ENCODE measurements around the gene MTG2. TPM values are rescaled to one million over a fixed set of nuclear protein-coding genes. Genes with fewer than 3 reads are reported as not detected.

The MTG2 gene
- polyA plus RNA-seq, 1 of the 3 experiments (the other 2 are of a cell fraction), result 42.9 TPM

DNA sequence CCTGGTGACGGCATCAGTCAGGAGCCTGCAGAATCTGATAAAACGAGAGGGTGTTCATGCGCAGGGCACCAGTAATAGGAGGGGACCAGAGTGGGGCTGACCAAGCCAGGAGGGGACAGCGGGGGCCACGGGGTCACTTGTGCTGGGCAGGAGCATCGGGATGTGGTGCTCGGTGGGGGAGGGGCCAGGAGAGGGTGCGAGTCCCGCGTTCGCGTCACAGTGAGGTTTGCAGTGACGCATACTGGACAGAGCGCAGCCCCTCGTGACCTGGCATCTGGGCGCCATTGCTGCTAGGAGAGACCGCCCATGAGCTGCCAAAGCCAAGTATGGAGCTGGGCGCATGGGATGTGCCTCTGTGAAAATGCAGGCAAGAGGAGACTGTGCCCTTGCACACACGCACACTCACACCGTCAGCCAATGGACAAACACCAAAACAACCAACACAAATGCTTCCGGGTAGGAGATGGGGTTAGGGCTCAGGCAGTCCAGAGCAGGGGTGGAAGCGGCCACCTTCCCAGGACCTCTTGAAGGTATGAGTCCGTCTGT lies 13.9 kb upstream of the MTG2 start:
- H3K79me2 ChIP-seq (ENCODE audit: insufficient read depth), result no peaks in the 10 kb centered on the region
- no peaks in the 10 kb centered on the region for H3K27me3 ChIP-seq (ENCODE audit: insufficient read depth)
- H3K9me2 ChIP-seq, result no peaks in the 10 kb centered on the region
- H3K27ac ChIP-seq (ENCODE audit: low read depth in 2 of 2, low read length in 1 of 2), result no peak overlapping the region
- no peaks in the 10 kb centered on the region for H3K4me1 ChIP-seq (ENCODE audit: control insufficient read depth in 1 of 2, insufficient read depth in 2 of 2, low read depth in 1 of 2, low read length in 1 of 2)
- H3K4me2 ChIP-seq, result no peak overlapping the region
- ChIA-PET CTCF (interaction anchor here (0.8 to 1.6 kb wide), 3 partner anchors 13 to 158 kb away, joined by 3 to 4 read pairs (median 3); no protein-coding TSS in a partner anchor), POLR2A (no interaction called here)
- H3K36me3 ChIP-seq (replicated peaks in 1 of 2; ENCODE audit: control insufficient read depth in 1 of 2, insufficient read depth in 2 of 2, low read length in 1 of 2), result peaks cover 3 to 31% of the 10 kb centered on the region in 2 experiments
- H3K4me3 ChIP-seq (ENCODE audit: low read depth in 2 of 2, low read length in 1 of 2), result no peak overlapping the region
- no peak overlapping the region for H3K9ac ChIP-seq
- no peak for TF ChIP-seq SIN3A (IDR thresholded peaks at IDR 0.05; ENCODE audit: borderline replicate concordance, low read depth, low read length)
- TF ChIP-seq FOSL2 (IDR thresholded peaks at IDR 0.05; ENCODE audit: borderline replicate concordance, low read depth), result no peak
- TF ChIP-seq, protein P1, sequence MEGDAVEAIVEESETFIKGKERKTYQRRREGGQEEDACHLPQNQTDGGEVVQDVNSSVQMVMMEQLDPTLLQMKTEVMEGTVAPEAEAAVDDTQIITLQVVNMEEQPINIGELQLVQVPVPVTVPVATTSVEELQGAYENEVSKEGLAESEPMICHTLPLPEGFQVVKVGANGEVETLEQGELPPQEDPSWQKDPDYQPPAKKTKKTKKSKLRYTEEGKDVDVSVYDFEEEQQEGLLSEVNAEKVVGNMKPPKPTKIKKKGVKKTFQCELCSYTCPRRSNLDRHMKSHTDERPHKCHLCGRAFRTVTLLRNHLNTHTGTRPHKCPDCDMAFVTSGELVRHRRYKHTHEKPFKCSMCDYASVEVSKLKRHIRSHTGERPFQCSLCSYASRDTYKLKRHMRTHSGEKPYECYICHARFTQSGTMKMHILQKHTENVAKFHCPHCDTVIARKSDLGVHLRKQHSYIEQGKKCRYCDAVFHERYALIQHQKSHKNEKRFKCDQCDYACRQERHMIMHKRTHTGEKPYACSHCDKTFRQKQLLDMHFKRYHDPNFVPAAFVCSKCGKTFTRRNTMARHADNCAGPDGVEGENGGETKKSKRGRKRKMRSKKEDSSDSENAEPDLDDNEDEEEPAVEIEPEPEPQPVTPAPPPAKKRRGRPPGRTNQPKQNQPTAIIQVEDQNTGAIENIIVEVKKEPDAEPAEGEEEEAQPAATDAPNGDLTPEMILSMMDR (IDR thresholded peaks at IDR 0.05), result no peak
- TF ChIP-seq POLR2AphosphoS5 (IDR thresholded peaks at IDR 0.05; ENCODE audit: low read depth, low read length), result no peak
- no peaks in the 10 kb centered on the region for H3F3A ChIP-seq (replicated peaks; ENCODE audit: insufficient read depth)
- 96% methylated on average over 23 of the region's 23 CpGs for WGBS (ENCODE audit: low lambda C conversion rate)
- no peaks in the 10 kb centered on the region for H4K20me1 ChIP-seq (ENCODE audit: insufficient read depth)
- H3K9me3 ChIP-seq, result no peaks in the 10 kb centered on the region
- H2AFZ ChIP-seq (ENCODE audit: low read depth), result no peak overlapping the region
- no peak for DNase-seq

DNA sequence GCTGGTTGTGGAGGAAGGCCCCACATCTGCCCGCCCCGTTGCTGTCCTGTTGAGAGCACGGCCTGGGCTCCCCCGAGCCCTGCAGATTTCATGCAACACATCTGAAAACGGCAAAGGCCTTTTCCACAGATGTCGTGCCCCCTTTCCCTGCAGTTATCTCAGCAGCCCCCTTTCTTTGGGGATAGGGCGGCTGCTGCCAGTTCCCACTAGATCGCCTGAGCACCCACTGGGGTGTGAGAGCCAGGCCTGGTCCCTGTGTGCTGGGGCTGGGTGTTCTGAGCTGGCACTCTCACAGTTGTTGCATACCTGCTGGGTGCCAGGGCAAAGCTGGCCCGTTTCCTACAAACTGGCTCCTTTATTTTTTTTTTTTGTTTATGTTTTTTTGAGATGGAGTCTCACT lies 12.3 kb upstream of the MTG2 start:
- ChIA-PET POLR2A (no interaction called here), CTCF (interaction anchor here (1.4 kb wide), 1 partner anchor 14 kb away, joined by 3 read pairs; no protein-coding TSS in a partner anchor)
- TF ChIP-seq RAD21 (IDR thresholded peaks at IDR 0.05; ENCODE audit: low read length) (no peak), RCOR1 (IDR thresholded peaks at IDR 0.05; ENCODE audit: low read length) (no peak), RXRA (IDR thresholded peaks at IDR 0.05; ENCODE audit: borderline replicate concordance, low read depth) (no peak), YY1 (IDR thresholded peaks at IDR 0.05; ENCODE audit: low read depth) (no peak), TAF1 (IDR thresholded peaks at IDR 0.05; ENCODE audit: borderline replicate concordance, low read depth, low read length) (no peak), JUND (IDR thresholded peaks at IDR 0.05) (no peak), FOXJ3 (CRISPR knock-in tag; IDR thresholded peaks at IDR 0.05) (no peak), EP300 (IDR thresholded peaks at IDR 0.05; ENCODE audit: borderline replicate concordance in 1 of 2, low read depth in 1 of 2, low read length in 1 of 2) (no peak)
- TF ChIP-seq, protein P2, sequence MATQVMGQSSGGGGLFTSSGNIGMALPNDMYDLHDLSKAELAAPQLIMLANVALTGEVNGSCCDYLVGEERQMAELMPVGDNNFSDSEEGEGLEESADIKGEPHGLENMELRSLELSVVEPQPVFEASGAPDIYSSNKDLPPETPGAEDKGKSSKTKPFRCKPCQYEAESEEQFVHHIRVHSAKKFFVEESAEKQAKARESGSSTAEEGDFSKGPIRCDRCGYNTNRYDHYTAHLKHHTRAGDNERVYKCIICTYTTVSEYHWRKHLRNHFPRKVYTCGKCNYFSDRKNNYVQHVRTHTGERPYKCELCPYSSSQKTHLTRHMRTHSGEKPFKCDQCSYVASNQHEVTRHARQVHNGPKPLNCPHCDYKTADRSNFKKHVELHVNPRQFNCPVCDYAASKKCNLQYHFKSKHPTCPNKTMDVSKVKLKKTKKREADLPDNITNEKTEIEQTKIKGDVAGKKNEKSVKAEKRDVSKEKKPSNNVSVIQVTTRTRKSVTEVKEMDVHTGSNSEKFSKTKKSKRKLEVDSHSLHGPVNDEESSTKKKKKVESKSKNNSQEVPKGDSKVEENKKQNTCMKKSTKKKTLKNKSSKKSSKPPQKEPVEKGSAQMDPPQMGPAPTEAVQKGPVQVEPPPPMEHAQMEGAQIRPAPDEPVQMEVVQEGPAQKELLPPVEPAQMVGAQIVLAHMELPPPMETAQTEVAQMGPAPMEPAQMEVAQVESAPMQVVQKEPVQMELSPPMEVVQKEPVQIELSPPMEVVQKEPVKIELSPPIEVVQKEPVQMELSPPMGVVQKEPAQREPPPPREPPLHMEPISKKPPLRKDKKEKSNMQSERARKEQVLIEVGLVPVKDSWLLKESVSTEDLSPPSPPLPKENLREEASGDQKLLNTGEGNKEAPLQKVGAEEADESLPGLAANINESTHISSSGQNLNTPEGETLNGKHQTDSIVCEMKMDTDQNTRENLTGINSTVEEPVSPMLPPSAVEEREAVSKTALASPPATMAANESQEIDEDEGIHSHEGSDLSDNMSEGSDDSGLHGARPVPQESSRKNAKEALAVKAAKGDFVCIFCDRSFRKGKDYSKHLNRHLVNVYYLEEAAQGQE (IDR thresholded peaks at IDR 0.05; ENCODE audit: low read depth, low read length), result no peak
- TF ChIP-seq, protein P1 (IDR thresholded peaks at IDR 0.05), result no peak
- Histone ChIP-seq H3K27ac (ENCODE audit: low read depth in 2 of 2, low read length in 1 of 2) (no peak overlapping the region), H3K36me3 (replicated peaks in 1 of 2; ENCODE audit: control insufficient read depth in 1 of 2, insufficient read depth in 2 of 2, low read length in 1 of 2) (peaks cover 3 to 29% of the 10 kb centered on the region in 2 experiments), H3K4me1 (ENCODE audit: control insufficient read depth in 1 of 2, insufficient read depth in 2 of 2, low read depth in 1 of 2, low read length in 1 of 2) (no peaks in the 10 kb centered on the region), H3K9ac (no peak overlapping the region), H3K27me3 (ENCODE audit: insufficient read depth) (no peaks in the 10 kb centered on the region), H2AFZ (ENCODE audit: low read depth) (no peak overlapping the region), H3K4me3 (ENCODE audit: low read depth in 2 of 2, low read length in 1 of 2) (no peak overlapping the region), H3K9me2 (no peaks in the 10 kb centered on the region), H3K9me3 (no peaks in the 10 kb centered on the region), H3K79me2 (ENCODE audit: insufficient read depth) (no peaks in the 10 kb centered on the region), H3F3A (replicated peaks; ENCODE audit: insufficient read depth) (no peaks in the 10 kb centered on the region), H4K20me1 (ENCODE audit: insufficient read depth) (no peaks in the 10 kb centered on the region), H3K4me2 (no peak overlapping the region)
- 85% methylated on average over 7 of the region's 9 CpGs for WGBS (ENCODE audit: low lambda C conversion rate)
- DNase-seq, result no peak
